Stomach (tissue), 4 donors: ENCODE data around the gene ARAF.
A peak's percentile ranks its signal among the peaks of the same experiment; 100 is the strongest.

Source experiments
- CTCF ChIP-seq, 7 experiments: fragments of 450-650 bp in 4 of 7; fragments of 200-600 bp in 3 of 7; sonication (generic) in 3 of 7; IDR thresholded peaks; one replicate each; pipeline ENCODE4 v1.5.1; 2016 to 2019; ENCODE audit warnings: antibody characterized with exemption in 7 of 7, control low read depth in 2 of 7, mild to moderate bottlenecking in 1 of 7
- POLR2A ChIP-seq, 4 donors: fragments of 450-650 bp; IDR thresholded peaks; one replicate each; pipeline ENCODE4 v1.6.1; 2016; ENCODE audit warnings: antibody characterized with exemption in 4 of 4, control low read depth in 2 of 4, mild to moderate bottlenecking in 1 of 4, moderate library complexity in 1 of 4
- POLR2AphosphoS5 ChIP-seq, 3 donors: sonication (generic); formaldehyde crosslinking; IDR thresholded peaks; one replicate each; pipeline ENCODE4 v1.6.1; 2016; ENCODE audit warnings: antibody characterized with exemption in 3 of 3

DNA sequence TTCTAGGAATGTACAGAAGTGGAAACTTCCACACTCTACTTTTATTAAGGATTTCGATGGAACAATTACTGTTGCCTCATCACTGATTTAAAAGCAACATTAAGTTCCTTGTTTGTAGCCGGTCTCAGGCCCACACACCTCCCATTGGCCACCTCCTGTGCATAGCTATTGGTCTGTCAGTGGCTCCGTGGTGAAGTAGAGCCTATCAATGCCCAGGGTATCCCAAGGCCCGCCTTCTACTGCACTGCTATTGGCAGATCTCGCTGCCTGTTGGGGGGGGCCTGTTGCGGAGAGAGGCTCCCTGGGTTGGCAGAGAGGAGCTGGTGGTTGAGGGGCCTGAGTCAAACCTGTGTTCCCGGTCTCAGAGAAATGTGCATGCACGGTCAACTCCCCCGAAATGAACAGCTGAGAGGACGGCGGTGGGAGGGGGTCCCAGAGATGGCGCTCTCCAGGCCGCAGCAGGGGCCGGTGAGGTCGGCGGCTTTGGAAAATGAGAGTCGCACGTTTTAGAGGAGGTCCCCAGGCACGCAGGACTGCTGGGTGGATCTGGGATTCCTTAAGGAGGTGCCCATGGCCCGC is 4.9 kb upstream of the ARAF start:
- TF ChIP-seq CTCF (IDR thresholded peaks at IDR 0.05): no peak
- TF ChIP-seq POLR2AphosphoS5 (IDR thresholded peaks at IDR 0.05): peak in 2 of 3 donors; percentile 56 to 68
- peak in 2 of 4 donors; percentile 20 to 54 for TF ChIP-seq POLR2A (IDR thresholded peaks at IDR 0.05)
